LNCAP (cell line): ENCODE data around the gene ANO2.

Experiments used
- CTCF ChIP-seq: fragments of 450-650 bp; IDR thresholded peaks from 2 replicates; pipeline ENCODE4 v1.5.1; 2017; ENCODE audit warnings: mild to moderate bottlenecking

Gene ANO2

GRCh38 chr12:5557906-5558305 is 387.2 kb downstream of the ANO2 start:
- TF ChIP-seq CTCF = no peak

- no peak for TF ChIP-seq CTCF
These were observed 387.9 kb downstream of the ANO2 start for GRCh38 chr12:5556946-5557673.

- peak; percentile 57 for TF ChIP-seq CTCF
These were observed 388.9 kb downstream of the ANO2 start for GRCh38 chr12:5556033-5556614.

GRCh38 chr12:5554711-5555110 is 390.3 kb downstream of the ANO2 start:
- no peak for TF ChIP-seq CTCF

- no peak for TF ChIP-seq CTCF
These were observed 396.0 kb downstream of the ANO2 start for GRCh38 chr12:5549011-5549410.

GRCh38 chr12:5548152-5548943 is 396.7 kb downstream of the ANO2 start:
- TF ChIP-seq CTCF = no peak

- TF ChIP-seq CTCF = no peak
These were observed 398.4 kb downstream of the ANO2 start for GRCh38 chr12:5546616-5547015.
